GM21447 (cell line): Measurements from ENCODE around the gene SPTAN1.

Experiments used
- ATAC-seq: cut with Tn5 transposase; IDR thresholded peaks from one replicate; pipeline ENCODE4 v1.9.1; 2021; ENCODE audit not compliant: unreplicated experiment

SPTAN1 gene

DNA sequence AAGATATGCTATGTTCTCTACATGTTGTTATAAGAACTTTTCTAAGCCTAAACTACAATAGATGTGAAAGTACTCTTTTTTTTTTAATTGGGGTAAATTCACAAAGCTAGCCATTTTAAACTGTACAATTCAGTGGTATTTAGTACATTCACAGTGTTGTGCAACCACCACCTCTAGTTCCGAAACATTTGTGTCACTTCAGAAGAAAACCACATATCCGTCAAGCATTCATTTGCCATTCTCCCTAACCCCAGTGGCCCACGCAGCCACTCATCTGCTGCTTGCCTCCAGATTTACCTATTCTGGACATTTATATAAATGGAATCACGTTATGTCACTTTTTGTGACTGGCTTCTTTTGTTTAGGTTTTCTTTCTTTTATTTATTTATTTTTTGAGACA lies 43.1 kb downstream of the SPTAN1 start:
- no peak for ATAC-seq

DNA sequence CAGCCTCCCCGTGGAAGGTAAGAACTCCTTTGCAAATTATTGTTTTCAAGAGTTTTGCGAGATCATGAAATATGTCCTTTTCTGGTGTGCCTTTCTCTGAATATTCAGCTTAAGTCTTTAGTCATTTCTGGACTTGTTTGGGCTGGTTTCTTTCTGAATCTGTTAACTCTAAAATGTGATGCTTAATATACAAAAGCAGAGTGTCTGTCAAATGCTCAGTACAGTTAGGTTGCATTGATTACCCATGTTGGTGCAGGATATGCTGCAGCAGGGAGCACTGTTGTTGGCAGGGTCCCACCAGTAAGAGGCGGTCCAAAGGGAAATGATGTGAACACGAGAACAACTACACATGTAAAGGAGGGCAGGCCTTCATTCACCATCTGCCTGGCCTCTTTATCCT lies 47.7 kb downstream of the SPTAN1 start:
- ATAC-seq, result no peak

DNA sequence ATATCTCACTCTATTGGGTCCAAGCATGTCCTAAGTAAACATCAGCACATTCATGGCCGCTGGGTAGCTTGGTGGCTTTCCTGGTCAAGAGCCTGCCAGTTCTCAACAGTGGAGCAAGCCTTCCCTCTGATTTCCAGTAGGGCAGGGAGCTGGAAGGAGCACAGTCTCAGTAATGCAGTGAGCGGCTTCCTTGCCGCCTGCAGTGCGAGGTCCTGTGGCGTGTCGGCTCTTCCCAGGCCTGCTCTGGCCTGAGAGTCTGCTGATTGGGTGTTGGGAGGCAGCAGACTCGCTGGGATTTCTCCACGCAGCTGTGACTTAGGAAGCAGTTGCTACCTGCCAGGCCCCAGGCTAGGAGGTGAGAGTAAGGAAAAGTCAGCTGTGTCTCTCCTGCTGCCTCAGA lies 51.3 kb downstream of the SPTAN1 start:
- no peak for ATAC-seq

DNA sequence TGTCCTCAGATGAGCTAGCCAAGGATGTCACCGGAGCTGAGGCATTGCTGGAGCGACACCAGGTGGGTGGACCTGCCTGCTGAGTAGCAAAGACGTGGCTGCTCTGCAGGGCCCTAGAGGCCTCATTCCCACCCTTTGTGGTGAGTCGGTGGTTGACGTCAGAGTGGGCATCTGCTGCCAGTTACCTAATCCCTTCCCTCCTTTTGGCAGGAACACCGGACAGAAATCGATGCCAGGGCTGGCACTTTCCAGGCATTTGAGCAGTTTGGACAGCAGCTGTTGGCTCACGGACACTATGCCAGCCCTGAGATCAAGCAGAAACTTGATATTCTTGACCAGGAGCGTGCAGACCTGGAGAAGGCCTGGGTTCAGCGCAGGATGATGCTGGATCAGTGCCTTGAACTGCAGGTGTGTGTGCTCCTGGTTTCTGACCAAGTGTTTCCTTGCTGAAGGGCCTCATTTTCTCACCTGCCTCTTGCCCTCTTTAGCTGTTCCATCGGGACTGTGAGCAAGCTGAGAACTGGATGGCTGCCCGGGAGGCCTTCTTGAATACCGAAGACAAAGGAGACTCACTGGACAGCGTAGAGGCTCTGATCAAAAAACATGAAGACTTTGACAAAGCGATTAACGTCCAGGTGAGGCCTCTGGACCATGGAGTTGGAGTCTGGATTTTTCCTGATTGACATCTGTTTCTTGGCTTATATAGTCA lies 55.4 kb downstream of the SPTAN1 start:
- no peak for ATAC-seq

DNA sequence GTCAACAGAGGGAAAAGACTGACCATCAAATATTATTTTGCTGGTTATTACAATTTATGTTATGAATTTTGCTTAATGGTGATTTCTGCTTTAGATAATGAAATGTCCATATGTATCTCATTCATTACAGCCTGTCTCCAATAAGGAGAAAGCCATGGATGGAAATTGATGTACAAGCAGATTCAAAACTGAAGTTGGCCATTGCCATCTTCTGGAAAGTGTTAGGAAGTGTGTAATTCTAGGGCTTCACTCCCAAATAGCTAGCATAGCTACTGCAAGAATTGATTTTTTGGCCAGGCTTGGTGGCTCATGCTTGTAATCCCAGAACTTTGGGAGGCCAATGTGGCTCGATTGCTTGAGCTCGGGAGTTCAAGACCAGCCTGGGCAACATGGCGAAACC lies 58.5 kb downstream of the SPTAN1 start:
- no peak for ATAC-seq

DNA sequence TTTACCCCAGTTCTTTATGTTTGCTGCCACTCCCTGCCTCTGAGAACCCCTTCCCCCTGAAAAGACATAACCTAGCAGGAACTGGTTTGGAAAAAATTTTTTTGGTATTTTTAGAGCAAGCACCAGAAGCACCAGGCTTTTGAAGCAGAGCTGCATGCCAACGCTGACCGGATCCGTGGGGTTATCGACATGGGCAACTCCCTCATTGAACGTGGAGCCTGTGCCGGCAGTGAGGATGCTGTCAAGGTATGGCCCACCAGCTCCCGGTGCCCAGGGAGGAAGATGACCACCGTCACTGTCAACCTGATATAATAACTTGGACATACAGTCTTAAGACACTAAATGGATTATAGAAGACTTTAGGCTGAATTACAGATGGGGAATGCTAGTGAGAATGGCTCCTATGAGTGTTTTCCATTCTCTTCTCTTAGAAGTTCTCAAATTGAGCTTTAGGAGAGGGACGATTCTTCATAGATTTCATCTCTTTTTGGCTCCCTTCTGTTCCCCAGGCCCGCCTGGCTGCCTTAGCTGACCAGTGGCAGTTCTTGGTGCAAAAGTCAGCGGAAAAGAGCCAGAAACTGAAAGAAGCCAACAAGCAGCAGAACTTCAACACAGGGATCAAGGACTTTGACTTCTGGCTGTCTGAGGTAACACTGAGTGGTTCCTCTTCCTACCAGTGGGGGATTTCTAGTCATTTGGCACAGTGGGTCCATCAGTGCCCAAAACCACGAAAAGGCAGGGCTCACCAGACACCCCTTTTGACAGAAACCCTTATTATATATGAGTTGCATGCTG lies 59.4 kb downstream of the SPTAN1 start:
- ATAC-seq, result no peak

DNA sequence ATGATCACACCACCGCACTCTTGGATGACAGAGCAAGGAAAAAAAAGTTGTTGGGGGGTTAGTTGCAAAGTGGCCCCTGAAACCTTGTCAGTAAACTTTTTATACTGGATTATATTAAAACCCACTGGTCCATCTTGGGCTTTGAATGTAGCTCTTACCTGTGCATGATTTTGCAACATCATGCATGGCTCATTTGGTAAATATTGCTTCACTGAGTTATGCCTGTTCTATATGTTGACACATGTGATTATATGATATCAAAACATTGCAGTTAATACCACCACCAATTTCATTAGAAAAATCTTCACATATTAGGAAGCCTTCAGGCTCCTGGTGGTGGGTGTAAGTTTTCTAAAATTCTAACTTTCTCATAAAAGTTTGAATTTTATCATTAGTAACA lies 62.3 kb downstream of the SPTAN1 start:
- no peak for ATAC-seq

DNA sequence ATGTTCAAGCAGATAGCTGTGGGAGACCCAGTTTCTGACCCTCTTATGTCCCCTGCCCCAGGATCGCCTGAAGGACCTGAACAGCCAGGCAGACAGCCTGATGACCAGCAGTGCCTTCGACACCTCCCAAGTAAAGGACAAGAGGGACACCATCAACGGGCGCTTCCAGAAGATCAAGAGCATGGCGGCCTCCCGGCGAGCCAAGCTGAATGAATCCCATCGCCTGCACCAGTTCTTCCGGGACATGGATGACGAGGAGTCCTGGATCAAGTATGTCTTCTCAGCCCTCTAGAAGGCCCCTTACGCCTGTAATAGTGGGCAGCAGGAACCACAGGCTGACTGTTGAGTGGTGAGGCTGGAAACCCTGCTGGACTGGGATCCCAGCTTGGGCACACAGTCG lies 63.2 kb downstream of the SPTAN1 start:
- no peak for ATAC-seq

DNA sequence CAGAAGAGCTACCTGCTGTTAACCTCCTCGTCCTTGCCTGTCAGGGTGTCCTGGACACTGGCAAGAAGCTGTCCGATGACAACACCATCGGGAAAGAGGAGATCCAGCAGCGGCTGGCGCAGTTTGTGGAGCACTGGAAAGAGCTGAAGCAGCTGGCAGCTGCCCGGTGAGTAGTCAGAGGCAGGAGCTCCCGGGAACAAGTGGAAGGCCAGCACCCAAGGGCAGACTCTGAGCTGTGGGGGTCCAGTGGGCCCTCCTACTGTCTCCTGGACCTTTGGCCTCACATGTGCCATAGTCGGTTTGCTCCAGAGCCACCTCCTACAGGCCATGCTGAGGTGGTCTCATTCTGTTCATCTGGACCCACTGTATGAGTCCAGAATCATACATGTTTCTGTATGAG lies 65.6 kb downstream of the SPTAN1 start:
- no peak for ATAC-seq

DNA sequence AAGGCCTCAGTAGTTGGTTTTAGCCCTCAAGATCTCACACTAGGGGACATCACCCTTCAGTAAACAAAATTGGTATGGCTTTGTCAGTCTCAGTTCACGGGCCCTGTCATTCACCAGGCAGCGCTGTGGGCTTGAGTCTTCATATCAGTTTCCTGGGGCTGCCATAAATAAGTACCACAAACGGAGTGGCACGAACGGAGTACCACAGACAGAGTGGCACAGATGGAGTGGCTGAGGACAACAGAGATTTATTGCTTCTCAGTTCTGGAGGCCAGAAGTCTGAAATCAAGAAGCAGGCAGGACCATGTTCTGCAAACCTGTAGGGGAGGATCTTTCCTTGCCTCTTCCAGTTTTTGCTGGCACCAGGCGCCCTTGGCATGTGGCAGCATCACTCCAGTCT lies 66.7 kb downstream of the SPTAN1 start:
- no peak for ATAC-seq

DNA sequence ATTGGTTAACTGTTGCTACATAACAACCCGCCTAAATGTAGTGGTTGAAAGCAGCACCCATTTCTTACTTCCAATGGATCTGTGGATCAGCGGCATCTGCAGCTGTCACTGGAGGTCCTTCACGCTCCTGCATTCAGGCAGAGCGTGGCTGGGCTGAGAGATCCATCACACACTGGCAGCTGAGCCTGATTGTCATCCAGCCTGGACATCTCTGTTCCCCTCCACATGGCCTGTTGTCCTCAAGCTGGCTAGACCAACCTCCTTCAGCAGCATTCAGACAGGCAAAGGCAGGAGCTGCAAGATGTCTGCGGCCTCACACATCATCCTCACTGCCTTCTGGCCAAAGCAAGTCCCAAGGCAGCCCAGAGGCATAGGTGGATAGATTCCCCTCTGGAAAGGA lies 67.4 kb downstream of the SPTAN1 start:
- ATAC-seq, result no peak

DNA sequence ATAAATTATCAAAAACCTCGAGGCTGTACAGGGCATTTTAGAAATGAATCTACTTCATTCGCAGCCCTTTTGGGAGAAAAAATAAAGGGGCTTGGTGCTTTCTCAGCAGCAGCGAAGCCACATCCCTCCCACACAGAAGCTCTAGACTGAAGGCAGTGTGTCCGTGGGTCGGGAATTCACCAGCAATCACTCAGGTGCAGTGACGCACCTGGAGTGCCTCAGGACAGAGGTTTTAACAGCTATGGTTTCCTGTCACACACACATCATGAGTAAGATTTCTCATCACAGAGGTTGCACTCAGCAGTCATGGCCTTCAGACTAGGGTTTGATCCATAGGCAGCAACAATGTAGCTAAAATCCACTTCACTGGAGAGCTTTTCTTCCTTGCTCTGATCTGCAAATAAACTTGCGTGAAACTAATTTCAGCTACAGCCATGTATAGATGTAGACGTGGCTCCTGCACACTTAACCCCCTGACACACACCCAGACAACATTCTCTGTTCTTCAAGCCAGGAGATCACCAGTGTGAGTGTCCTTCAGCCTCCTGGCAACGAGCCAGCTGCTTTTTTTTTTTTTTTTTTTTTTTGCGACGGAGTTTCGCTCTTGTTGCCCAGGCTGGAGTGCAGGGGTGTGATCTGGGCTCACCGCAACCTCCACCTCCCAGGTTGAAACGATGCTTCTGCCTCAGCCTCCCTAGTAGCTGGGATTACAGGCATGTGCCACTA lies 69.5 kb downstream of the SPTAN1 start:
- ATAC-seq, result no peak

DNA sequence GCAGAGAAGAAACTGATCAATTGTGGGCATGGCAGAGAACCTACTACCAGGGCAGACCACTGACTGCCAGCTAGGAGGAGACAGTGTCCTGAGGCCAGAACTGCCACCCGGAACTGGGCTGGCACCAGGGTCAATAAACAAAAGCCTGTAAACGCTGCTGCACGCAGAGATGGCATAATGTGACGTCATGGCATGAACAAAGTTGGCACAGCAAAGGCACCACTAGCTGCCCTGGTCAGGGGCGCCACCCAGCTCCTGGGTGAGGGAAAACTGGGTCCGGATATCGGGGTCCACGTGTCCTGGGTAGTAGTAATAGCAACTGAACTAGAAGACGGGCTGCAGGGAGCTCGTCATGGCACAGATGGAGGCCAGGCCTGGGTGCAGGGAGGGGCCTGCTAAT lies 72.2 kb downstream of the SPTAN1 start:
- no peak for ATAC-seq

DNA sequence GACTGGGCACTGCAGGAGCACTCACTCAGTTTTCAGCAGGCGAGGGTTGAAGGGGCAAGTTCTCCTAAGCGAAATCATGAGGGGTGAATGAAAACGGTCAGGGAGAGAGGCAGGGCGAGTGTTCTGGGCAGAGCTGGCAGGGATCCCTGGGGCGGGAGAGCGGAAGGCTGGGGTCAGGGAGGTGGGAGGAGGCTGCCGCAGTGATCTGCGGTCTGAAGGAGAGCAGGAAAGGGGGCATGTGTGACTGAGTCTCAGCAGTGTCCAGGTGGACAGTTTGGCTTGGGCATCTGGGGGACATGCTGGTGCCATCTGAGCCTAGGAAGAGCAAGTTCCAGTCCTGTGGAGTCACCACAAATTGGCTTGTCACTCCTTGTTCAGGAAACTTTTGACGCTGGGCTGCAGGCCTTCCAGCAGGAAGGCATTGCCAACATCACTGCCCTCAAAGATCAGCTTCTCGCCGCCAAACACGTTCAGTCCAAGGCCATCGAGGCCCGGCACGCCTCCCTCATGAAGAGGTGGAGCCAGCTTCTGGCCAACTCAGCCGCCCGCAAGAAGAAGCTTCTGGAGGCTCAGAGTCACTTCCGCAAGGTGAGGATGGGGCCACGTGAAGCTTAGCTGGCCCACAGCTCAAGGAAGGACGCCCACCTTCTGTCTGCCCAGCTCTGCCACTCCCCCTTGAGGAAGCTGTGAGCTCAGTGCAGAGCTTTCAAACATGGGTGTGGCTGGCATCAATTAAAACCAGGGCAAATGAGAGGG lies 73.2 kb downstream of the SPTAN1 start:
- ATAC-seq, result no peak

DNA sequence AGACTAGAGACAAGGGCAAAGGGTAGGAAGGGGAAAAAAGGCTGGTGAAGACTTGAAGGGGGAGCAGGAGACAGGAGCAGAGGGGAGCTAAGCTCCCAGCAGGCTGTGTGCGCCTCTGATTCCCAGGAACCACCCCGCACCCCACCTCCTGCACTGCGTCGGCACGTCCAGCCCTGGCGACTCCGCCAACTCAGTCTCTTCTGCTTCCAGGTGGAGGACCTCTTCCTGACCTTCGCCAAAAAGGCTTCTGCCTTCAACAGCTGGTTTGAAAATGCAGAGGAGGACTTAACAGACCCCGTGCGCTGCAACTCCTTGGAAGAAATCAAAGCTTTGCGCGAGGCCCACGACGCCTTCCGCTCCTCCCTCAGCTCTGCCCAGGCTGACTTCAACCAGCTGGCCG lies 73.8 kb downstream of the SPTAN1 start:
- ATAC-seq, result no peak

DNA sequence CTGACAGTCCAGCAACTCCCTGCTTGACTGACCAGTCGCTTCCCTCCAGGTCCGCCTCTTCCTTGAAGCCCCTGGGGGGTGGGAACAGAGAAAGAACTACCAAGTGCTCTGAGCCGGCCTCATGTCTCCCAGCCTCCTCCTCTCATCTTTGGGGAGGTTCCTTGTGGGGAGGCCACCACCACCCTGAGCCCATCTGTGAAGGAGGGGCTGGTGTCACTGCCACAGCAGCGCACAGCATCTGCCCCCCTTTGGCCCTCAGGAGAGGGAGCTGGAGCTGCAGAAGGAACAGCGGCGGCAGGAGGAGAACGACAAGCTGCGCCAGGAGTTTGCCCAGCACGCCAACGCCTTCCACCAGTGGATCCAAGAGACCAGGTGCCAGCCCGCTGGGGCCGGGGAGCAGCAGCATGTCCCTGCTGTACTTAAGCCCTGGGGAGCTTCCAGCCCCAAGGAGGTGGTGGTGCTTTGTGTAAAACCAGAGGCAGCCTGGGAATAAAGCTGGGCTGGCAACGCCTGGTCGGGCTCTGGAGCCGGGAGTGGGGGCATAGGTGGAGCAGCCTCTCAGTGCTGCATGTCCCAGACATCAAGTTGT lies 74.8 kb downstream of the SPTAN1 start:
- ATAC-seq, result no peak

DNA sequence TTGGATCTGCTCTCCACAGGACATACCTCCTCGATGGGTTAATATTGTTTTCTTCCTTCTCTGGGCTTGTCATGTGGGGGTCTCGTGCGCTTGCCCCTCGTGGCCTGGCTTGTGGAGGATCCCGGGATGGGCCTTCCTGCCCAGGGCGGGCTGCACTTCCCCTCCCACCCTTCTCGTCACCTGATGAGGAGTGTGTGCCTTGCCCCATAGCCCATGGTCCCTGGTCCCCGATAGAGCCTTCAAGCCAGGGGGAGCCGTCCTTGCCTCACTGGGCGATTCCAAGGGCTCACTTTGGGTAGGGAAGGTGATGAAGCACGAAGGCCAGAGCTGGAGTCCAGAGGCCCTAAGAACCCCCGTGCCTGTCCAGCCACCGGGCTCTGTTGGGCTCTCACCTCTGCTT lies 75.5 kb downstream of the SPTAN1 start:
- no peak for ATAC-seq

DNA sequence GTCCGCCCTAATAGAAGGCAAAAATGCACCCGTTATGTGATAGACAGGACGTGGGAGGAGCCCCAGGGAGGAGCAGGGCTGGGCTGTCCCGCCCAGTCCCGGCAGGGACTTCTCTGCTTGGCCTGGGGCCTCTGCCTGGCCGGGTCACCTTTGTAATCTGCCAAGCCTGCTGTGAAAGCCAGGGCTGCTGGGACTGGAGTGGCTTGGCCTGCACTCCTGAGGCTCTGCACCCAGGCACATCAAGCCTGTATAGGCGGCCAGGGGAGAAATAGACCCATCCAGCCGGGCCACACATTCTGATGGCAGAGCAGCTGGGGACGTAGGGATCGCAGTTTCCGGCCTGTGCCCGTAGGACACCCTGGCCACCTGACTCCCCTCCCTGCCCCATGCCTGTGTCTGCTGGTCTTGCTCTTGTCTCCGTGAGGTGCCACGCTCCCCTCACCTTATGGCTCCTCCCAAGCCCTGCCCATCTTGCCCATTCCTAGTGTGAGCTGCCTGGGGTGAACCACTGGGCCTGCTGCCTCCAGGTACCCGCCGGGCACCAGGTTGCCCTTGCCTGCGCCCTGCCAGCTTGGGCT lies 76.2 kb downstream of the SPTAN1 start:
- no peak for ATAC-seq

DNA sequence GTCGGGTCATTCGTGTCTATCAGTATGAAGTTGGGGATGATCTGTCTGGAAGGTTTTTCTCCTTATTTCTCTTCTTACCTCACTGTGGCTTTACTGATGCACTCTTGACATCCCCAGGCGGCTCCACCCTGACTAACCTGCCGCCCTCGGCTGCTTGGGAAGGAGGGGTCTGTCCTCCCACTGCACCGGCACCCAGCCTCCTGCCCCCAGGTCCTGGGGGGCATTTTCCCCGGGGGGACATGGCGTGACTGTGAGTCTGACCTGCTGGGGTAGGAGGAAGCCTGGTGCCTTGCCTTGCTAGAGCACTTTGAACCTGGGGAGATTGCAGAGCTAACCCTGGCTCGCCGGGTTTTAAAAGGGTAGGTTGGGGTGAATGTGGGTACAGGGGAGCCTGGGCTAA lies 76.7 kb downstream of the SPTAN1 start:
- no peak for ATAC-seq

DNA sequence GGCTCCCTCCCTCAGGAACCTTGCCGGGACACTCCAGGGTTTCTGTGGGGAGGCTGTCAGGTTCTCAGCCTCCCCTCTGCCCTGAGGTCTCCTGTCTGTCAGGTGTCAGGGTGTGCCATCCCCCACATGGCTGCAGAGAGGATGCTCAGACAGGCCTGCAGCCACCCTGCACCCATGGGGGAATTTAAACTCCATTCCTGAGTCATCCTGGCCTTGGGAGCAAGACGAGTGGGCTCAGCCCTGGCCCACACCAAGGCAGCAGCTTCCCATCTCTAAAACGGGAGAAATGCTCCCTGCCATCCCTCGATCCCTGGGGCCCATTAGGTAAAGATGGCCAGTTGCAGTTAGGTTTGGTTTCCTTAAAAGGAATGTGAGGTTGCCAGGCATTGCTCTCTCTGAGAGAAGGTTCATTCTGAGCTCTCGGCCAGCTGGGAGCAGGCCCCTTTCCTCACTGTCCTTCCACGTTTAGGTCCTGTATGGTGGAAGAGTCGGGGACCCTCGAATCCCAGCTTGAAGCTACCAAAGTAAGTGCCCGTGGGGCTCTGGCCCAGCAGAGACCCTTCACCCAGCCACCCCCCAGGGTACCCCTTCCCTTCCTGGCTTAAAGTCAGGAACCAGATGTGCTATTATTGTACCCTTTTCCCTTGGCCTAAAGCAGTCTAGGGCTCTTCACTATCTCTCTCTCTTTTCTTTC lies 77.6 kb downstream of the SPTAN1 start:
- no peak for ATAC-seq
